IPS-18a (cell line): ENCODE results near the gene PRDM16.

Experiments
- H3K27ac ChIP-seq: one replicate; pipeline ENCODE4 v1.5.1; 2013; ENCODE audit warnings: low read length
- H3K27me3 ChIP-seq: one replicate; pipeline ENCODE4 v1.6.1; 2013; ENCODE audit warnings: mild to moderate bottlenecking, low read length; ENCODE audit not compliant: control insufficient read depth, insufficient read depth
- H3K36me3 ChIP-seq: one replicate; pipeline ENCODE4 v1.6.1; 2013; ENCODE audit warnings: low read depth, low read length; ENCODE audit not compliant: control insufficient read depth
- H3K4me1 ChIP-seq: one replicate; pipeline ENCODE4 v1.6.1; 2013; ENCODE audit warnings: low read depth, low read length; ENCODE audit not compliant: control insufficient read depth
- H3K4me3 ChIP-seq: one replicate; pipeline ENCODE4 v1.5.1; 2013; ENCODE audit warnings: low read length
- H3K9ac ChIP-seq: one replicate; pipeline ENCODE4 v1.6.1; 2013; ENCODE audit warnings: mild to moderate bottlenecking, low read length, moderate library complexity
- H3K9me3 ChIP-seq: one replicate; pipeline ENCODE4 v1.6.1; 2013; ENCODE audit warnings: low read depth, low read length; ENCODE audit not compliant: control insufficient read depth

PRDM16 gene

DNA sequence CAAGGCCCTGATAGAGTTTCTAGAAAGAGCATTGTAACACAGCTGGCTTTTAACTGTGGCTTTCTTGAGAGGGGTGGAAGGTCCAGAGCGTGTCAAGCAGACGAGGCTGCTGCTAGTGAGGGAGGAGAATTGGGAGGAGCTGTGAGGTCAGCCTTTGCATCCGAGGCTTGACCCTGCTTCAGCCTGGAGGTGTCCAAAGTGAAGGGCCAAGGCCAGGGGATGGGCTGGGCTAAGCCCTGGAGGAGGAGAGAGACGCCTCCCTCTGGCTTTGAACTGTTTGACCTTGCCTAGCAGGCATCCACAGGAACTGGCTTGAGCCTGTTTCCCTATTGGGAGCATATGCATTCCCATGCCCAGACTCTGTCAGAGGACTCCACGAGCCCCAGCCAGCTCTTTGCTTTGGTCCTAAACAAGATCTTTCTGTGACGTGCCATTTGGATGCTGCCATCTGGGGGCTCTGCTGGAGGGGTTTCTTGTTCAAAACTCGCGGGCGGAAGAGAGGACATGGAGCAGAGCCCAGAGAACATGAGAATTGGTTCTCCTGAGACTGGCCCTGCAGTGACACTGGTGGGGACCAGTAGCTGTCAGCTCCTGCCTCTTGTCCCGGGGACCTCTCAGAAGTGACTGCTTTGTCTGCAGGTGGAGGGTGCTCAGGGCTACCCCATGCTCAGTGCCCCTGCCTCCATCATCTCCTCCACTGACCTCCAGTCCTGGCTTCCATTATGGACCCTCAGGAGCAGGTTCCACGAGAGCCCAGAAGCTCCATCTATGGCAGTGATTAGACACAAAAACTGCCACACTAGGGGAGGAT lies 42.2 kb upstream of the PRDM16 start:
- Histone ChIP-seq H3K27ac (no peak overlapping the region), H3K4me1 (no peaks in the 10 kb centered on the region), H3K4me3 (no peak overlapping the region), H3K9me3 (no peaks in the 10 kb centered on the region), H3K36me3 (no peaks in the 10 kb centered on the region), H3K27me3 (peaks cover 6% of the 10 kb centered on the region), H3K9ac (no peak overlapping the region)

DNA sequence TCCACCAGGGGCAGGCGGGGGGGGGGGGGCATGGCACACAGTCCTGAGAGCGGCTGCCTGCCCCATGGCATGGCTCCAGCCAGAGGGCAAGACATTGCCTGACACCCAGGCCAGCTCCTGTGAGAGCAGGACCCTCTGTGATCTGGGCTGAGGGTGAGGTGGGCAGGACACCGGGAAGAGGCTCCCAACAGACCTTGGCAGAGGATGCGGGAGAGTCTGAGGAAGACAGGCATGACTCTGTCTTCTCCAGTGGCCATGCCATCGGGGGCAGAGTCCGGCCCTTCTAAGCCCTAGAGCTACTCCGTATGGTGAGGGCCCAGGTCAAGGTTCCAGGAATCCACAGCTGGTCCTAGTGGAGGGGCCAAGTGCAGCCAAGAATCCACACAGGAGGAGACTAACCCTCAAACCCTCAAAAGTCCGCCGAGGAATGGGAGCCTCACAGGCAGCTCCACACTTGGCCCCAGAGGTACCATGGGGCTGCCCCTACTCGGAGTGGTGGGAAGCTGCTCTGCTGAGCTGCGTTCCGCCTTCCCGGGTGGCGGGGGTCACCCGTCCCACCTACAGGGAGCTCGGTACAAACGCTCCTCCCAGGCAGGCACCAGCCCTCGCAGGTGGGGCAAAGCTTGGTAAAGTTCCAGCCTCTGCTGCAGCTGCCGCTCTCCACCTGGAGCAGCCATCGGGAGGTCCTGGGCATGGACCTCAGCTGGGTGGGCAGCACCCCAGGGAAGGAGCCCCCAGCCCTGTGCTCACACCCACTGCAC lies 41.2 kb upstream of the PRDM16 start:
- Histone ChIP-seq H3K27me3 (peaks cover 4% of the 10 kb centered on the region), H3K27ac (no peak overlapping the region), H3K4me3 (no peak overlapping the region), H3K9ac (no peak overlapping the region), H3K36me3 (no peaks in the 10 kb centered on the region), H3K4me1 (no peaks in the 10 kb centered on the region), H3K9me3 (no peaks in the 10 kb centered on the region)

DNA sequence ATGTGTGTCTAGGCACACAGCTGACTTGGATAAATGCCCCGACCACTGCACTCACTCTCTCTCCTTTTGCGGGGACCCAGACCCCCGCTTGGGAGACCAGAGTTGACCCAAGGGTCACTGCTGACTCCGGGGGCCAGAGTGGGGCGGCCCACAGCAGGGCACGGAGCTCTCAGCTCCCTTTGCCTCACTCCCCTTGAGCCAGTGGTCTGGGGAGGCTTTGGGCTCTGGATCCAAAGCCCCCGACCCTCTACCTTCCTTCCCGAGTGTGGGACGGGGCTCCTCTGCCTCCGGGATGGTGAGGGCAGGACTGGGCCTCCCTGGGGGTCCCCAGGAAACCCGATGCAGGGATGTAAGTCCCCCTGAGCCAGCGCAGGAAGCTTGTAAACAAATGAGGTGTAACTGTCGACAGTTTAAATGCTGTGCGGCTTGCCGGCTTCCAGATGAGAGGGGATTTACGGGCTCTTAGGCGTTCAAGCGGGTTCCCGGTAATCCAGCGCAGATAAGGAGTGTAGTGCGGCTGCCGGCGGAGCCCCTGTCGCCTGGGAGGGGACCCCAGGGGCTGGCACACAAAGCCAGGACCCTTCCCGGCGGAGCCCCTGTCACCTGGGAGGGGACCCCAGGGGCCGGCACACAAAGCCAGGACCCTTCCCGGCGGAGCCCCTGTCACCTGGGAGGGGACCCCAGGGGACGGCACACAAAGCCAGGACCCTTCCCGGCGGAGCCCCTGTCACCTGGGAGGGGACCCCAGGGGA lies 40.3 kb upstream of the PRDM16 start:
- no peaks in the 10 kb centered on the region for H3K9me3 ChIP-seq
- H3K4me1 ChIP-seq, result no peaks in the 10 kb centered on the region
- H3K9ac ChIP-seq, result no peak overlapping the region
- no peak overlapping the region for H3K4me3 ChIP-seq
- no peaks in the 10 kb centered on the region for H3K36me3 ChIP-seq
- no peak overlapping the region for H3K27ac ChIP-seq
- H3K27me3 ChIP-seq, result peaks cover 4% of the 10 kb centered on the region

DNA sequence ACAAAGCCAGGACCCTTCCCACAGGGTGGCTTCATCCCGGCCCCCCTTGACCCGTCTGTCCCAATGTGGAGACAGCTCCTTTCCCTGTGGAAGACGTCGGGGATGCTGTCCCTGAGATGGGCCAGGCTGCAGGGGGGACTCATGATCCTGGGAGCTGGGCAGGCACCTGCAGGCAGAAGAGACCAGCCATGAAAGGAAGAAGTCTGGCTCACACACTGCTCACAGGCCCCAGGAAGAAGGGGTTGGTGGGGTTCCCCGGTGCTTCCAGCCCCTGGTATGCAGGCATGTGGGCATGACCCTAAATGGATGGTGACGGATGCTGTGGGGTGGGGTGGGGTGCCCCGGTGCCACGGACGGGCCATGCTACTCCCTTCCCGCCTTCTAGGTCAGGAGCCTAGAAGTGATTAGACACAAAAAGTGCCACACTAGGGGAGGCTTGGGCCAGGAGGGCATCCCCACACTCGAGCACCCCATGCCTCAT lies 39.5 kb upstream of the PRDM16 start:
- Histone ChIP-seq H3K4me1 (no peaks in the 10 kb centered on the region), H3K27me3 (no peaks in the 10 kb centered on the region), H3K9ac (no peak overlapping the region), H3K27ac (no peak overlapping the region), H3K36me3 (no peaks in the 10 kb centered on the region), H3K9me3 (no peaks in the 10 kb centered on the region), H3K4me3 (no peak overlapping the region)

DNA sequence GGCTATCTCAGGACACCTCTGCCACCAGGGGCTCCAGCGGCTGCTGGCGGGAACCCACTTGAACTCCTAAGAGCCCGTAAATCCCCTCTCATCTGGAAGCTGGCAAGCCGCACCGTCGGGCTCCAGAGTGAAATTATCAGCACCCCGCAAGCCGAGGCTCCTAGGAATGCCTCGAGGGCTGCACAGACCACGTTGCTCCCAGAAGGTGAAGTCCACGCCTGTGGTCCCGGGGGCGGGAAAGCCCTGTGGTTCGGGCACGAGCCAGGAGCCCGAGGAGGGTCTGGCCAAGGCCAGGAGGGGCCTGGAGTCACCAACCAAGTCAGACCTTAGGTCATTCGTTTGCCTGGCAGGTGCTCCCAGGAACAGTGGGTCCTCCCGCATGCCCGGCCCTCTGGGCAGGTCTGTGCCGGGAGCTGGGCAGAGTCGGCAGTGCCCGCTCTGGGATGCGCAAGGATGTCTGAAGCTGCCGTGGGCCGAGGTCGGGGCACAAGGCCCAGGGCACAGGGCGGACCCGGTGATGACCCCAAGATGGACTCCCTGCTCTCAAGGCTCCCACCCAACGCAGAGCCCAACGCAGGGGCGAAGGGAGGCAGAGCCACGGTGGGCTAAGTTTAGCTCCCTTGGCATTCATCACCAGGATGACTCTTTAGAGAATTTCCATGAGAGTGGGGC lies 38.9 kb upstream of the PRDM16 start:
- H3K9ac ChIP-seq, result no peak overlapping the region
- no peaks in the 10 kb centered on the region for H3K27me3 ChIP-seq
- H3K27ac ChIP-seq, result no peak overlapping the region
- no peaks in the 10 kb centered on the region for H3K9me3 ChIP-seq
- H3K4me3 ChIP-seq, result no peak overlapping the region
- H3K36me3 ChIP-seq, result no peaks in the 10 kb centered on the region
- no peaks in the 10 kb centered on the region for H3K4me1 ChIP-seq

DNA sequence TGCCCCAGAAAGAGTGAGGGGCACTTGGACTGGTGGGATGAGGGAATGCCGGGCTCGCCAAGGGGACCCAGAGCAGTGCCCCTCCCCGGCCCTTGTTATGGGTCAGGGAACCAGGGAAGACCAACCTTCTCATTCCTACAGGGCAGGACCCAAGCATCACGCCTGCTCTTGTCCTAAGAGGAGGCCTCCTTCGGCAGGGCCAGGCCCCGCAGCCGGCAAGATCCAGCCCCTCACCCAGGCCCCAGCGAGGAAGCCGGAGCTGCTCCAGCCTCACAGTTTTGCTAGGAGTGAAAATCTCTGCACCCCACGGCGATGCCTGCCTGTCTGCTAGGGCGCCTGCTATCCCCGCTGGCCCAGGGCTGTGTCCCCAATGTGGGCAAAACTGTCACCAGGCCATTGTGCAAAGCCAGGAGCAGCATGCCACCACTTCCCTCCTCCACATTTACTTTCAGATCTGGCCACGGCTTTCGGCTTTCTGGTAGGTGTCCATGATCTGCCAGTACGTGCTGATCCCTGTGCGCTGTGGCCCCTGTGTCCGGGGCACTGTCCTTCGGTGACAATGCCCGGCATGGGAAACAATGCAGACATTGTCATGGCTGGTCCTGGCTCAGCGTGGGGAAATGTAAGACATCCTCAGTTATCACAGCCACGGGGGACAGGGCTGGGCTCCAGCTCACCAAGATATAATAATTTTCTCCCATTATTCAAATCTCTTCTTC lies 38.2 kb upstream of the PRDM16 start:
- Histone ChIP-seq H3K9ac (no peak overlapping the region), H3K36me3 (no peaks in the 10 kb centered on the region), H3K27ac (no peak overlapping the region), H3K27me3 (no peaks in the 10 kb centered on the region), H3K4me3 (no peak overlapping the region), H3K4me1 (no peaks in the 10 kb centered on the region), H3K9me3 (no peaks in the 10 kb centered on the region)

DNA sequence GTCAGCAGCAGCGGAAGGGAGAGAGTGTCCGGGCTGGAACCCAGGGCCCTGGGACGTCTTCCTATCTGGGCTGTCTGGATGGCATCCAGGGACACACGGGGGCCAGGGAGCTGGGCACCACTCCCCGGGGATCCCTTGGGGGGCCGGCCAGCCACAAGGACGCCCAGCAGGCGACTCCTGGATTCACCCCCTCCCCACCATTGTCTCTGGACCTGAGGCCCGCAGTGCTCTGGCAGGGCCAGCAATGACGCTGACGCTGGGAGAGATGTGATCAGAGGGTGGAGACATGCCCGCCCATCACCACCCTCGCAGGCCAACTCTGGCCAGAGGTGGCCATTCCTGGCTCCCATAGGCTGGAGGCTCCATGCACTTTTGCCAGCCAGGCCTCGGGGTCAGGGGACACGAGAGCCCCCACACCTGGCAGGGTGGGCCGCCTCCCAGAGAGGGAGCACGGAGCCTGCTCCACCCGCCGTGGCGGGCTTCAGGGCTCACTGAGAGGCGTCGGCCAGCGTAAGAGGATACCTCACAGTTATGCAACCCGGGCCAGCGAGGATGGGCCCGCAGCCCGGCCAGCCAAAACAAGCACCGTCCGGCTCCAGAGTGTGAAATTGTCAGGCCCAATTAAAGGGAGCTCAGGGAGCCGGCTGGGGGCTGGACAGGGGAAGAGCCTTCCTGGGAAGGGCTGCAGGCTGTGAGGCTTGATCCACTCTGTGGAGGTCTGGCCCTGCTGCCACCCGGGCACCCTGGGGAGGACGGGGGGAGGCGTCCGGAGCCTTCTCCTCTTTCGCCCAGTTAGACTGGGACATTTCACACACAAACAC lies 37.4 kb upstream of the PRDM16 start:
- Histone ChIP-seq H3K4me3 (no peak overlapping the region), H3K27me3 (no peaks in the 10 kb centered on the region), H3K9me3 (no peaks in the 10 kb centered on the region), H3K27ac (no peak overlapping the region), H3K36me3 (no peaks in the 10 kb centered on the region), H3K9ac (no peak overlapping the region), H3K4me1 (no peaks in the 10 kb centered on the region)

DNA sequence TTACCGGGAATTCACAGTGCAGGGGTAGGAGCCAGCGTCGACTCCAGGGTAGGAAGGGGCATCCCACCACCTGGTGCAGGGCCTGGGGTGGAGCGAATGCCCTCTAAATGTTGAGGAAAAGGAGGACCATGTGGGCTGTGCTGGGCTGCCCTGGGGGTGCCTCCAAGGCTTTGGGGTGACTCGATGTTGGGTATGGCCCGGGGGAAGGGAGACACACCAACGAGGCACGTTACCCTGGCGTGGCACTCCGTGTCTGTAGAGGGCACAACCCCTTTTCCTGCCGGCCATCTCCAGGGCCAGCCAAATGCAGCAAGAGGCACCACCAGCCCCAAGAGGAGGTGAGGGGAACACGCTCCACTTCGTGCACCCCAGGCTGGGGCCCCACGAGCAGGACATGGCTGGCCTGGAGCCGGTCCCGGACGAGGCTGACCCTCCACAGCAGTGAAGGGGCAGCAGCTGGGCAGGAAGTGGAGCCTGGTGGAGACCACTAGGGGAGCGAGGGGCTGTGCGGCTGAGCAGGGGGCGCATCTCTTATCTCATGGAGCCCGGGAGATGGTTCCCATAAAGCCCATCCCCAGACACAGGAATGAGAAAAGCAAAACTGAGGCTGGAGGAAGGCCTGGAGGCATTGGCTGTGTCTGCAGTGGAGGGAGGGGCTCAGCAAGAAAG lies 36.5 kb upstream of the PRDM16 start:
- Histone ChIP-seq H3K27ac (no peak overlapping the region), H3K36me3 (no peaks in the 10 kb centered on the region), H3K4me3 (no peak overlapping the region), H3K9me3 (no peaks in the 10 kb centered on the region), H3K9ac (no peak overlapping the region), H3K27me3 (no peaks in the 10 kb centered on the region), H3K4me1 (no peaks in the 10 kb centered on the region)

DNA sequence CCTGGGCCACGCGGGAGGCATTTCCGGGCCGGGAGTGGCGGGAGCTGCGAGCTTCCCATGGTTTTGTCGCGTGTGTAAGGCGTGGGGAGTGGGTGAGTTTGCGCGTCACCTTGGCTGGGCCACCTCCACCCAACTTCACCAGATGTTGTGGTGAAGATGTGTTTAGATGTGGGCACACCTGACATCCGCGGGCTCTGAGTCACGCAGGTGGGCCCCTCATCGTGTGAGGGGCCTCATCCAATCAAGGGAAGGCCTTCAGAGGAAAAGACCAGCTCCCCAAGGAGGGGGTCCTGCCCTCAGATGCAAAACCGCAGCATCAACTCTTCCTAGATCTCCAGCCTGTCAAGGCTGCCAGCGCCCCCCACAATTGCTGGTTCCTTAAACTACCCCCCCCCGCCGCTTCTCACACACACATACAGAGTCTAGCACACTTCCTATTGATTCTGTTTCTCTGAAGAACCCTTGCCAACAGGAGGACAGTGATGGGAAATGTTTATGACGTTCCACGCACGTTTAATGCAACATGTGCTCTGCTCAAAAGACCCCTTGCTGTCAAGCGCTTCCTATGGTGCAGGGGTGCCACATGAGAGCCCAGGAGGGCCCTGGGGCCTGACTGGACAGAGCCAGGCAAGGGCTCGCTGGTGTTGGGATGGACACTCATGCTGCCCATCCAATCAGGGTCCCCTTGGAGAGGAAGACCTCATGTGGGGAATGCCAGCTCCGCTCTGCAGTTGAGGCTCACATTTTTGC lies 35.8 kb upstream of the PRDM16 start:
- no peak overlapping the region for H3K27ac ChIP-seq
- no peak overlapping the region for H3K9ac ChIP-seq
- no peaks in the 10 kb centered on the region for H3K36me3 ChIP-seq
- H3K9me3 ChIP-seq, result no peaks in the 10 kb centered on the region
- H3K4me3 ChIP-seq, result no peak overlapping the region
- no peaks in the 10 kb centered on the region for H3K27me3 ChIP-seq
- H3K4me1 ChIP-seq, result no peaks in the 10 kb centered on the region
